Left kidney (tissue), 2 donors: ENCODE results near the gene ZNF394. TPM values are rescaled to one million over a fixed set of nuclear protein-coding genes. Genes with fewer than 3 reads are reported as not detected.

ENCODE experiments used
- DNase-seq: peaks from one replicate; pipeline ENCODE4 v3.0.0-alpha.2; 2013
- polyA plus RNA-seq: library from polyadenylated mRNA; unstranded; fragments of 120-200 nt; gene quantifications from one replicate; pipeline ENCODE4 v1.2.1, GENCODE V29; 2013; ENCODE audit not compliant: insufficient read length

The ZNF394 gene
- polyA plus RNA-seq, 1 donor, result 18.6 TPM

GRCh38 chr7:99452541-99452940 lies 47.5 kb downstream of the ZNF394 start:
- no peak for DNase-seq

DNA sequence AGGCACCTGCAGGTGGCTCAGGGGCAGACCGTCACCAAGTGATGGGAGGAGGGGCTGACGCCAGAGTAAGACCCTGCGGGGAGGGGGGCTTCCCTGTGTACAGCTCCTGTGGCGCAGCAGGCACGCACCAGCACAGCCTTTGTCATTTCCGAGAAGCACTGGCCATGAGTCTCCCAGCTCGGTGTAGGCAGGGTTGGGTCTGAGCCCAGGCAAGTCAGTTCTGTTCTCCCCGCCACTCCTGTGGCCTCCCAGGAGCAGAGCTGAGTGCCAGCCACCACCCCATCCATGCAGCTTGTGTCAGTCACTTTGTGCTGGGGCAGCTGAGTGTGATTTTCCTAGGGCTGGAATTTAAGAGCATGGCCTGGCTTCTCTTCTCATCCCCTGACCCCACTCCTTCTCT lies 48.1 kb downstream of the ZNF394 start:
- DNase-seq, result no peak

DNA sequence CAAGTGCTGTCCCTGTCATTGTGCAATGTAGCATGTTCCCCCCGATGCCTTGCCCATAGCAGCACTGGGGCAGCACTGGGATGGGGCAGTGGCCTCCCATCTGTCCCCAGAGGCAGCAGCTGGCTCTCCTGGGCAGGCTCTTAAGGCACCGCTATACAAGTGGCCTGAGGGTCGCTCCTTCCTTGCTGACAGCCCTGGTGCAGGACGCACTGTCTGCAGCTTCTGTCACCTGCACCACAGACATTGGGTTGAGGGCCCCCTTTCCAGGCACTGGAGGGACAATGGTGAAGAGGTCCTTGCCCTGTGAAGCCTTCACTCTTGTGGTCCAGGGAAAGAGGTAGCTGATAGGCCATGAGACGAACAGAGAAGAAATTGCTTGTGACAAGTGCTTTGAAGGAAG lies 50.8 kb downstream of the ZNF394 start:
- DNase-seq, result no peak

DNA sequence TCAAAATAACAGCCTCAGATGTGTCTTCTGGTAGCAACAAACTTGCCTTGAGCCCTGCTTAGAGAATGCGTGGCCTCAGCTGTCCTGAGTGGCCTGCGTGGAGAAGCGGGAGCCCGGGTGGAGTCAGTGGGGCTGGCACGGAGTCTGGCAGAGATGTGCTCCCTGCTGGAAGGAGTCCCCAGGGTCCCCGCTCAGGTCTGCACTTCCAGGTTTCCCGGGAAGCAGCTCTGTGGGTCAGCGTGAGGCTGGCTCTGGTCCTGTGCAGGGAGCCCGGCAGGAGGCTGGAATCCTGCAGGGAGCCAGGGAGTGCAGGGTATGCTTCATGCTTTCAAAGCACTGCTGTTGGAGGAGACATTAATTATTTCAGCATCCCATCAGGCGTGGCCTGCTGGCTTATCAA lies 51.2 kb downstream of the ZNF394 start:
- no peak for DNase-seq

DNA sequence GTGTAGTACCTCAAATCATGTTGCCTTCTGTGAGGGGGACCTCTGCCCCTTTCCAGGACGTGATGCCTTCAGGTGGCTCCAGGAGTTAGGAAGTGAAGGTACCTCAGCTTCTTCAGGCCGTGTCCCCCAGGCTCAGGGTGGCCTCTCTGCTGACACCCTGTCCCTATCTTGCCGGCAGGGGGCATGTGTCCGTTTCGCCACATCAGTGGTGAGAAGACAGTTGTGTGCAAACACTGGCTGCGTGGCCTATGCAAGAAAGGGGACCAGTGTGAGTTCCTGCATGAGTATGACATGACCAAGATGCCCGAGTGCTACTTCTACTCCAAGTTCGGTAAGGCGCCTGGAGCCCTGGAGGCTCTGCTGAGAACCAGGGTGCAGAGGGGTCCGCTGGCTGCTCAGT lies 52.1 kb downstream of the ZNF394 start:
- no peak for DNase-seq

- DNase-seq, result no peak
Observed at GRCh38 chr7:99446096-99446495, 54.0 kb downstream of the ZNF394 start.

Other genes starting within 250 kb of the ZNF394 start
- 0.20 TPM for gene MYH16, start 227.4 kb downstream of the ZNF394 start, polyA plus RNA-seq
- 108 TPM for gene ARPC1A, start 174.4 kb downstream of the ZNF394 start, polyA plus RNA-seq
- 26.9 TPM for gene ARPC1B, start 125.6 kb downstream of the ZNF394 start, polyA plus RNA-seq
- gene PDAP1, start 91.7 kb downstream of the ZNF394 start, polyA plus RNA-seq, result 137 TPM
- 109 TPM for gene BUD31, start 91.3 kb downstream of the ZNF394 start, polyA plus RNA-seq
- 6.0 TPM for gene PTCD1, start 61.5 kb downstream of the ZNF394 start, polyA plus RNA-seq
- 41.8 TPM for gene CPSF4, start 61.3 kb downstream of the ZNF394 start, polyA plus RNA-seq
- 421 TPM for gene ATP5MF, start 34.1 kb downstream of the ZNF394 start, polyA plus RNA-seq
- 75.5 TPM for gene ZNF789, start 27.4 kb downstream of the ZNF394 start, polyA plus RNA-seq
- 16.8 TPM for gene ZKSCAN5, start 4.4 kb upstream of the ZNF394 start, polyA plus RNA-seq
- gene FAM200A, start 51.8 kb upstream of the ZNF394 start, polyA plus RNA-seq, result 16.2 TPM
- gene ZNF655, start 58.4 kb upstream of the ZNF394 start, polyA plus RNA-seq, result 114 TPM
- 2.3 TPM for gene TMEM225B, start 98.0 kb upstream of the ZNF394 start, polyA plus RNA-seq
- gene ZSCAN25, start 116.7 kb upstream of the ZNF394 start, polyA plus RNA-seq, result 20.4 TPM
- 2.7 TPM for gene CYP3A5, start 179.7 kb upstream of the ZNF394 start, polyA plus RNA-seq
- gene CYP3A7, start 234.9 kb upstream of the ZNF394 start, polyA plus RNA-seq, result 1.2 TPM